ENCODE data around the gene UBQLN1.
A peak's percentile ranks its signal among the peaks of the same experiment; 100 is the strongest.
"Not testable (repeated sequence)": the region's sequence is repeated elsewhere in the genome, so short reads cannot be mapped to it uniquely, and the experiment has no call there.

Gene UBQLN1

GRCh38 chr9:83707768-83708514 lies at the start of gene UBQLN1:
UBQLN1 (minus strand) TSS chr9:83707958; CDS start chr9:83707679, 279 bp downstream.
- ChIA-PET CTCF (interaction anchor here (0.7 to 5.3 kb wide), 6 partner anchors 26 to 272 kb away, joined by 3 to 20 read pairs (median 4); partner anchors contain the start of genes HNRNPK, IDNK and RMI1), POLR2A (interaction anchor here (0.6 to 1.2 kb wide), 6 partner anchors 8 to 364 kb away, joined by 3 to 4 read pairs (median 3); no protein-coding TSS in a partner anchor)
- DNase-seq (ENCODE audit: low read depth, low spot score): peak; percentile 59
- no peak for TF ChIP-seq CTCF (IDR thresholded peaks at IDR 0.05; ENCODE audit: insufficient read depth, low read length, missing control alignments)
- H3K4me3 ChIP-seq (ENCODE audit: low read depth, low read length): peak within 1 kb of the TSS; percentile 98

DNA sequence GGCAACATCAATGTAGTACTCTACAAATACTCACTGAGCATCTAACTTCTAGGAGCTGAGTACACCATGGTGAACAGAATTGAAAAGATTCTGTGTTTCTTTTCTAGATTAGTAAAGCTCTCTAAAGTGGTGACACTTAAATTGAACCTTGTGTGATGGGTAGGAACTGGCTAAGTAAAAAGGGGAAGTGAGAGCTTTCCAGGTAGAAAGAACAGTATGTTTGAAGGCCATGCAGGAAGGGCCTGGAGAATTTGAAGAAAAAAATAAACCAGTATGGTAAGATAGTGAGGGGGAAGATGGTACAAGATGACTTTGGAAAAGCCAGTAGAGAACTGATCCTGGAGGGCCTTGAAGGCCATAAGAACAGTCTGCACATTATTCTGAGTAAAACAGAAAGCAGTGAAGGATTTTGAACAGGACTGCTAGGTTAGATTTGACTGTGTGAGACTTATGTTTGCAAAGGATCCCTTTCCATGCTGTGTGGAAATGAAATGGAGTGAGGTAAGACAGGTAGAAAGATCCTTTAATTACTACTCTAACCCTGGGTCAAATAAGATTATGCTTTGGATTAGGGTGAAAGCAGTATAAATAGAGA lies 46.7 kb upstream of the UBQLN1 start:
- DNase-seq (ENCODE audit: low read depth, low spot score): no peak
- no peak for TF ChIP-seq CTCF (IDR thresholded peaks at IDR 0.05; ENCODE audit: insufficient read depth, low read length, missing control alignments)
- ChIA-PET POLR2A (no interaction called here), CTCF (no interaction called here)
- H3K4me3 ChIP-seq (ENCODE audit: low read depth, low read length): no peak overlapping the region

GRCh38 chr9:83749706-83750105 lies 41.9 kb upstream of the UBQLN1 start:
- DNase-seq (ENCODE audit: low read depth, low spot score): no peak
- CTCF ChIA-PET: no interaction called here
- no peak for TF ChIP-seq CTCF (IDR thresholded peaks at IDR 0.05; ENCODE audit: insufficient read depth, low read length, missing control alignments)

GRCh38 chr9:83744206-83744605 lies 36.4 kb upstream of the UBQLN1 start:
- CTCF ChIA-PET: no interaction called here
- H3K4me3 ChIP-seq (ENCODE audit: low read depth, low read length): no peak overlapping the region
- TF ChIP-seq CTCF (IDR thresholded peaks at IDR 0.05; ENCODE audit: insufficient read depth, low read length, missing control alignments): no peak
- POLR2A ChIA-PET: no interaction called here
- no peak for DNase-seq (ENCODE audit: low read depth, low spot score)

More at GRCh38 chr9:83749706-83750105, 41.9 kb upstream of the UBQLN1 start:
- POLR2A ChIA-PET: no interaction called here
- H3K4me3 ChIP-seq (ENCODE audit: low read depth, low read length): no peak overlapping the region

DNA sequence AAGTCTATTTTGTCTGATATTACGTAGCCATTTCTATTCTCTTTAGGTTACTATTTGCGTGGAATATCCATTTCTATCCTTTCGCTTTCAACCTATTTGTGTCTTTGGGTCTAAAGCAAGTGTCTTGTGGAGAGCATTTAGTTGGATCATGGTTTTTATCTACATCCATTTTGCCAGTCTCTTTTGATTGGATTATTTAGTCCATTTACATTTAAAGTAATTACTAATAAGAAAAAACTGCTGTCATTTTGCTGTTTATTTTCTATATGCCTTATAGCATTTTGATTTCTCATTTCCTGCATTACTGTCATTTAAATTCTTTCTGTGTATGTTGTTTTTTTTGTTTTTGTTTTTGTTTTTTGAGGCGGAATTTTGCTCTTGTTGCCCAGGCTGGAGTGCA lies 26.0 kb upstream of the UBQLN1 start:
- TF ChIP-seq CTCF (IDR thresholded peaks at IDR 0.05; ENCODE audit: insufficient read depth, low read length, missing control alignments): no peak
- POLR2A ChIA-PET: no interaction called here
- H3K4me3 ChIP-seq (ENCODE audit: low read depth, low read length): no peak overlapping the region
- DNase-seq (ENCODE audit: low read depth, low spot score): no peak
- CTCF ChIA-PET: no interaction called here

GRCh38 chr9:83728591-83729368 lies 21.0 kb upstream of the UBQLN1 start:
- POLR2A ChIA-PET; H3K4me3 ChIP-seq (ENCODE audit: low read depth, low read length); CTCF ChIA-PET; DNase-seq (ENCODE audit: low read depth, low spot score): not testable (repeated sequence)

Data from AG04449 (cell line).